A673 (cell line): ENCODE data around the gene PPP1R14D. TPM values are rescaled to one million over a fixed set of nuclear protein-coding genes. Genes with fewer than 3 reads are reported as not detected.
A peak's percentile ranks its signal among the peaks of the same experiment; 100 is the strongest.

ENCODE experiments used
- BruUV-seq: library from RNA; stranded (reverse); fragments of 400-500 nt; replicated peaks from 2 replicates; lab custom pipeline; 2021; lab: Mats Ljungman, UMichigan
- CTCF ChIA-PET: fragments of 300-600 bp; sonication (Branson Sonifier 250); formaldehyde crosslinking; loops from one replicate; lab custom pipeline; 2022; ENCODE audit warnings: antibody characterized with exemption; lab: Charles Lee
- POLR2A ChIA-PET: fragments of 300-600 bp; sonication (Branson Sonifier 250); formaldehyde crosslinking; loops from one replicate; lab custom pipeline; 2022; ENCODE audit warnings: antibody characterized with exemption; ENCODE audit not compliant: low non-redundant PET; lab: Charles Lee
- DNase-seq: peaks from one replicate; pipeline ENCODE4 v3.0.0-alpha.2; 2015; ENCODE audit warnings: low spot score
- H3K27ac ChIP-seq: fragments of 200-600 bp; sonication (generic); 2 replicates; pipeline ENCODE4 v1.5.1; 2016; ENCODE audit warnings: mixed run types, low read depth, mild to moderate bottlenecking, mixed read lengths, antibody characterized with exemption, low read length; ENCODE audit not compliant: poor library complexity, severe bottlenecking
- H3K27me3 ChIP-seq: fragments of 200-600 bp; sonication (generic); replicated peaks from 2 replicates; pipeline ENCODE4 v1.6.1; 2017; ENCODE audit warnings: mixed run types, low read depth, mild to moderate bottlenecking, mixed read lengths, antibody characterized with exemption, low read length; ENCODE audit not compliant: insufficient read depth, poor library complexity
- H3K36me3 ChIP-seq: fragments of 200-600 bp; sonication (generic); 2 replicates; pipeline ENCODE4 v1.6.1; 2016; ENCODE audit warnings: mixed run types, mild to moderate bottlenecking, mixed read lengths, antibody characterized with exemption, low read length; ENCODE audit not compliant: insufficient read depth, poor library complexity, severe bottlenecking
- H3K4me1 ChIP-seq: fragments of 200-600 bp; sonication (generic); 2 replicates; pipeline ENCODE4 v1.6.1; 2017; ENCODE audit warnings: mixed run types, mild to moderate bottlenecking, mixed read lengths, antibody characterized with exemption, low read length; ENCODE audit not compliant: insufficient read depth, poor library complexity, severe bottlenecking
- H3K4me3 ChIP-seq: fragments of 200-600 bp; sonication (generic); 2 replicates; pipeline ENCODE4 v1.5.1; 2016; ENCODE audit warnings: low read depth, mixed run types, mild to moderate bottlenecking, mixed read lengths, low read length; ENCODE audit not compliant: poor library complexity, severe bottlenecking
- H3K9me3 ChIP-seq: fragments of 200-600 bp; sonication (generic); 2 replicates; pipeline ENCODE4 v1.6.1; 2016; ENCODE audit warnings: mixed run types, low read depth, mild to moderate bottlenecking, mixed read lengths, antibody characterized with exemption, low read length; ENCODE audit not compliant: poor library complexity, severe bottlenecking
- EZH2 ChIP-seq: fragments of 200-600 bp; sonication (generic); IDR thresholded peaks from 2 replicates; pipeline ENCODE4 v1.6.1; 2017; ENCODE audit warnings: borderline replicate concordance, low read depth, mild to moderate bottlenecking, mixed read lengths, antibody characterized with exemption, low read length; ENCODE audit not compliant: poor library complexity, severe bottlenecking
- intact Hi-C: fragments of 100-400 bp; cut with micrococcal nuclease; formaldehyde crosslinking; loops from one replicate; pipeline ENCODE4 v1.10.0; 2022; ENCODE audit not compliant: unreplicated experiment
- total RNA-seq: library from RNA; stranded (reverse); gene quantifications from 2 replicates; pipeline ENCODE4 v1.2.3, GENCODE V29; 2021
- TF ChIP-seq, protein P1 (sequence below): fragments of 300-800, 200-600 bp; sonication (generic); conservative IDR thresholded peaks from 2 replicates; pipeline ENCODE4 v1.5.1; 2017; ENCODE audit warnings: low read depth, mild to moderate bottlenecking, antibody characterized with exemption, low read length, moderate library complexity, mixed read lengths

Gene PPP1R14D
- total RNA-seq, 1 experiment from 2014 or later: not detected

DNA sequence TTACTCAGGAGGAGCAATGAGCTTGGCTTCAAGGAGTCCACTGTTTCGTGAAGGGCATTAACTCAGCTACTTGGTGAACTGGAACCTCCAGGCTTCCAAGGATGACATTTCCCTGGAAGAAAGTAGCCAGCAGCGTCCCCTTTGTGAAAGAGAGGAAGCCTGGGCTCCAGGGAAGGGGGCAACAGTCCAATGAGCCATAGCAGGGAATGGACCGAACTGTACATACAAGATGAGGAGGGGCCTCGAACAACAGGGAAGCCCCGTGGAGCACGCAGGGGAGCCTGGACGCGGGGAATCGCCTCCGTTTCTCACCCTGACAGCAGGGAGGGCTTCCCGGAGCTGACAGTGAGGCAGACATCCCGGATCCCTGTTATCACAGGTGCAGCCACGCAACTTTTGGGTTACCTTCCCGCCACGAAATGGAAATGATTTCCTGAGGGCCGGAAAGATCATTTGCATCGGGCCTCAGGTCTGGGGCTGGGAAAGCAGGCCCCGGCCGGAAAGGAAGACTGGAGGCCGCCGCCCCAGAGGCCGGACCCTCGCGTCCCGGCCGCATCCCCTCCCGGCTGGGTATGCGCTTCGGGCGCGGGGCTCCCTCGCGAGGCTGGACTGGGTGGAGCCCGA, 14.9 kb upstream of the PPP1R14D start:
- Histone ChIP-seq H3K36me3 (no peaks in the 10 kb centered on the region), H3K27me3 (peaks cover 21% of the 10 kb centered on the region), H3K4me3 (peak overlapping the region; percentile 61), H3K4me1 (peaks cover 3% of the 10 kb centered on the region), H3K27ac (no peak overlapping the region), H3K9me3 (no peaks in the 10 kb centered on the region)
- POLR2A ChIA-PET: no interaction called here
- CTCF ChIA-PET: interaction anchor here (0.5 to 1.5 kb wide), 2 partner anchors 14 to 164 kb away, joined by 3 to 19 read pairs; no protein-coding TSS in a partner anchor
- TF ChIP-seq, protein P1, sequence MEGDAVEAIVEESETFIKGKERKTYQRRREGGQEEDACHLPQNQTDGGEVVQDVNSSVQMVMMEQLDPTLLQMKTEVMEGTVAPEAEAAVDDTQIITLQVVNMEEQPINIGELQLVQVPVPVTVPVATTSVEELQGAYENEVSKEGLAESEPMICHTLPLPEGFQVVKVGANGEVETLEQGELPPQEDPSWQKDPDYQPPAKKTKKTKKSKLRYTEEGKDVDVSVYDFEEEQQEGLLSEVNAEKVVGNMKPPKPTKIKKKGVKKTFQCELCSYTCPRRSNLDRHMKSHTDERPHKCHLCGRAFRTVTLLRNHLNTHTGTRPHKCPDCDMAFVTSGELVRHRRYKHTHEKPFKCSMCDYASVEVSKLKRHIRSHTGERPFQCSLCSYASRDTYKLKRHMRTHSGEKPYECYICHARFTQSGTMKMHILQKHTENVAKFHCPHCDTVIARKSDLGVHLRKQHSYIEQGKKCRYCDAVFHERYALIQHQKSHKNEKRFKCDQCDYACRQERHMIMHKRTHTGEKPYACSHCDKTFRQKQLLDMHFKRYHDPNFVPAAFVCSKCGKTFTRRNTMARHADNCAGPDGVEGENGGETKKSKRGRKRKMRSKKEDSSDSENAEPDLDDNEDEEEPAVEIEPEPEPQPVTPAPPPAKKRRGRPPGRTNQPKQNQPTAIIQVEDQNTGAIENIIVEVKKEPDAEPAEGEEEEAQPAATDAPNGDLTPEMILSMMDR: no peak
- no peak for TF ChIP-seq EZH2
- BruUV-seq: no TSS peak
- DNase-seq: no peak
- intact Hi-C loops: no loop called here

DNA sequence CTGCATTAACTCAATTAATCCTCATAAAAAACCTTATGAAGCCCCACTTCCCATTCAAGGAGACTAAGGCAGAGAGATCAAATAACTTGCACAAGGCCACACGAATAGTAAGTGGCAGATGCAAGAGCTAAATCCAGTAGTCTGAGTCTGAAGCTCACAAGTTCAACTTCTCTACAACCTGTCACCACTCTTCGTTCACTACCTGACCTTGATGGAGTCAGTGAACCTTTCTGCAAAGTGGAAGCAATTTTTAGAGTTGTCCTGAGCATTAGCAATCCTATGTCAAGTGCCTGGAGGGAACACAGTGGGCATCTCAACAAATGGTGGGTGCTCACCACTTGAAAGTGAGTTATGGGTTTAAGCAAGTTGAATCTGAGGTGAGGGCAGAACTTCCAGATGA, 13.2 kb upstream of the PPP1R14D start:
- CTCF ChIA-PET: no interaction called here

DNA sequence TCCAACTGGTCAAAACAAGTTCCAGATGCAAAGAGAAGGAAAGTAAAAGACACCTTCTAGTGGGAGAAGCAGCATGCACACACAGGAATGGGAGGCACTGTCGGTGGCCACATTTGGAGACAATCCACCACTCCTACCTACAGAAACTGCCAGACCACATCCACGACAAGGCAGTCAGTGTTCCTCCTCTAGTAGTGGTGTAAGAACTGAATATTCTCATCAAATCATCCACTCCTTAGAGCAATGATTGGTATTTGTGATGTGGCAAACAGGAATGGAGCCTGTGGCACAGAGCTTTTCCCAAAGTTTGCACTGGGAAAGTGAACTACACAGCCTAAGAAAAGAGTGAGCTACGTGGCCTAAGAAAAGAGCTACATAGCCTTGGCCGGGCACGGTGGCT, 10.2 kb upstream of the PPP1R14D start:
- H3K27me3 ChIP-seq: peaks cover 9% of the 10 kb centered on the region
- H3K27ac ChIP-seq: no peak overlapping the region
- H3K36me3 ChIP-seq: no peaks in the 10 kb centered on the region
- H3K4me1 ChIP-seq: no peaks in the 10 kb centered on the region
- BruUV-seq: no TSS peak
- no peak for DNase-seq
- ChIA-PET POLR2A (no interaction called here), CTCF (no interaction called here)
- intact Hi-C loops: no loop called here
- no peaks in the 10 kb centered on the region for H3K9me3 ChIP-seq
- H3K4me3 ChIP-seq: no peak overlapping the region
- TF ChIP-seq, protein P1: no peak
- no peak for TF ChIP-seq EZH2

More for the DNA sequence above, 13.2 kb upstream of the PPP1R14D start:
- Histone ChIP-seq H3K27ac (no peak overlapping the region), H3K27me3 (peaks cover 21% of the 10 kb centered on the region), H3K9me3 (no peaks in the 10 kb centered on the region), H3K4me1 (no peaks in the 10 kb centered on the region), H3K36me3 (no peaks in the 10 kb centered on the region), H3K4me3 (no peak overlapping the region)
- DNase-seq: no peak
- no peak for TF ChIP-seq EZH2
- TF ChIP-seq, protein P1: no peak
- POLR2A ChIA-PET: no interaction called here
- no TSS peak for BruUV-seq
- intact Hi-C loops: no loop called here
